Glutamatergic neuron (in vitro differentiated cells): ENCODE measurements around the gene TMEM109. TPM values are rescaled to one million over a fixed set of nuclear protein-coding genes. Genes with fewer than 3 reads are reported as not detected.

Experiments used
- DNase-seq: peaks from one replicate; pipeline ENCODE4 v3.0.0; 2022
- H3K27ac Mint-ChIP-seq: one replicate; pipeline ENCODE4 v1.8.0; 2020; ENCODE audit warnings: mild to moderate bottlenecking, mixed read lengths, inconsistent platforms; ENCODE audit not compliant: unreplicated experiment
- H3K27me3 Mint-ChIP-seq: one replicate; pipeline ENCODE4 v1.8.0; 2020; ENCODE audit warnings: mild to moderate bottlenecking, moderate library complexity, mixed read lengths, inconsistent platforms; ENCODE audit not compliant: unreplicated experiment
- H3K36me3 Mint-ChIP-seq: one replicate; pipeline ENCODE4 v1.8.0; 2020; ENCODE audit warnings: mild to moderate bottlenecking, mixed read lengths, inconsistent platforms; ENCODE audit not compliant: unreplicated experiment
- H3K4me1 Mint-ChIP-seq: one replicate; pipeline ENCODE4 v1.8.0; 2020; ENCODE audit warnings: mild to moderate bottlenecking, low read depth, mixed read lengths, inconsistent platforms; ENCODE audit not compliant: unreplicated experiment
- H3K4me3 Mint-ChIP-seq: one replicate; pipeline ENCODE4 v1.8.0; 2020; ENCODE audit warnings: mild to moderate bottlenecking, mixed read lengths, inconsistent platforms; ENCODE audit not compliant: unreplicated experiment
- H3K9me3 Mint-ChIP-seq: one replicate; pipeline ENCODE4 v1.8.0; 2020; ENCODE audit warnings: mild to moderate bottlenecking, moderate library complexity, mixed read lengths, inconsistent platforms; ENCODE audit not compliant: unreplicated experiment
- total RNA-seq: library from RNA; stranded (reverse); fragmentation: NEBNext Ultra II Directional; extraction: Animal tissue kit (Norgen Biotek cat#: 25700); gene quantifications from one replicate; pipeline ENCODE4 v1.2.1, GENCODE V29; 2021; ENCODE audit not compliant: unreplicated experiment
- TF ChIP-seq, protein P1 (sequence below): fragments of 200-600 bp; sonication (generic); IDR thresholded peaks from one replicate; pipeline ENCODE4 v1.5.0; 2021; ENCODE audit not compliant: partially characterized antibody, unreplicated experiment

The TMEM109 gene
- total RNA-seq, 1 donor from 2014 or later: 4.0 TPM

GRCh38 chr11:60919320-60919719 lies 5.4 kb downstream of the TMEM109 start:
- no peak for DNase-seq

DNA sequence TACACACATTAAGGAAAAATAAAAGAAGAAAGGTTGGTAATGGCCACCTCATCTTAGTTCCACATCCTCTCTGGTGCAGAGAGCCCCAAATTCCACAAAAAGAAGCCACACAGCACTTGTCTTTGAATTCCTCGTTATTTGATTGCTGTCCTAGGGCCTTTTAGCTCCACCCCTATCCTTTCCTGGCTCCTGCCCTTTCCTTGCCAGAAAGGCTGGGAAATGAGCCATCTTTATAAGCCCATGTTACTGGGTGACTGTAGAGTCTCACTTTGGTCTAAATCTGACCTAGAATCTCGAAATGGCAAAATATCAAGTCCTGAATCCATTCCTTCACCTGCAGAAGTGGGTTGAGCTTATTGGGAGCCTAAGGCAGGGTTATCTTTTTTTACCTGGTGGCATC lies 6.0 kb downstream of the TMEM109 start:
- no peak for DNase-seq
- H3K36me3 Mint-ChIP-seq: no peaks in the 10 kb centered on the region
- H3K4me3 Mint-ChIP-seq: no peak overlapping the region
- peaks cover 11% of the 10 kb centered on the region for H3K4me1 Mint-ChIP-seq
- TF ChIP-seq, protein P1, sequence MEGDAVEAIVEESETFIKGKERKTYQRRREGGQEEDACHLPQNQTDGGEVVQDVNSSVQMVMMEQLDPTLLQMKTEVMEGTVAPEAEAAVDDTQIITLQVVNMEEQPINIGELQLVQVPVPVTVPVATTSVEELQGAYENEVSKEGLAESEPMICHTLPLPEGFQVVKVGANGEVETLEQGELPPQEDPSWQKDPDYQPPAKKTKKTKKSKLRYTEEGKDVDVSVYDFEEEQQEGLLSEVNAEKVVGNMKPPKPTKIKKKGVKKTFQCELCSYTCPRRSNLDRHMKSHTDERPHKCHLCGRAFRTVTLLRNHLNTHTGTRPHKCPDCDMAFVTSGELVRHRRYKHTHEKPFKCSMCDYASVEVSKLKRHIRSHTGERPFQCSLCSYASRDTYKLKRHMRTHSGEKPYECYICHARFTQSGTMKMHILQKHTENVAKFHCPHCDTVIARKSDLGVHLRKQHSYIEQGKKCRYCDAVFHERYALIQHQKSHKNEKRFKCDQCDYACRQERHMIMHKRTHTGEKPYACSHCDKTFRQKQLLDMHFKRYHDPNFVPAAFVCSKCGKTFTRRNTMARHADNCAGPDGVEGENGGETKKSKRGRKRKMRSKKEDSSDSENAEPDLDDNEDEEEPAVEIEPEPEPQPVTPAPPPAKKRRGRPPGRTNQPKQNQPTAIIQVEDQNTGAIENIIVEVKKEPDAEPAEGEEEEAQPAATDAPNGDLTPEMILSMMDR: no peak
- H3K9me3 Mint-ChIP-seq: peaks cover 9% of the 10 kb centered on the region
- H3K27me3 Mint-ChIP-seq: peaks cover 6% of the 10 kb centered on the region
- no peak overlapping the region for H3K27ac Mint-ChIP-seq

More at GRCh38 chr11:60919320-60919719, 5.4 kb downstream of the TMEM109 start:
- H3K36me3 Mint-ChIP-seq: no peaks in the 10 kb centered on the region
- H3K4me3 Mint-ChIP-seq: no peak overlapping the region
- TF ChIP-seq, protein P1: no peak
- H3K27me3 Mint-ChIP-seq: peaks cover 6% of the 10 kb centered on the region
- H3K4me1 Mint-ChIP-seq: peaks cover 13% of the 10 kb centered on the region
- H3K9me3 Mint-ChIP-seq: peaks cover 12% of the 10 kb centered on the region
- no peak overlapping the region for H3K27ac Mint-ChIP-seq

GRCh38 chr11:60921259-60921658 lies 7.3 kb downstream of the TMEM109 start:
- H3K9me3 Mint-ChIP-seq: peaks cover 10% of the 10 kb centered on the region
- no peak overlapping the region for H3K27ac Mint-ChIP-seq
- TF ChIP-seq, protein P1: no peak
- peaks cover 11% of the 10 kb centered on the region for H3K27me3 Mint-ChIP-seq
- no peak overlapping the region for H3K4me3 Mint-ChIP-seq
- peaks cover 15% of the 10 kb centered on the region for H3K4me1 Mint-ChIP-seq
- peaks cover 5% of the 10 kb centered on the region for H3K36me3 Mint-ChIP-seq
- DNase-seq: no peak

GRCh38 chr11:60921777-60922335 lies 7.9 kb downstream of the TMEM109 start:
- TF ChIP-seq, protein P1: no peak
- Mint-ChIP-seq H3K27me3 (peaks cover 11% of the 10 kb centered on the region), H3K27ac (peak overlapping the region; percentile 40), H3K9me3 (peaks cover 10% of the 10 kb centered on the region), H3K4me1 (peaks cover 21% of the 10 kb centered on the region), H3K36me3 (peaks cover 8% of the 10 kb centered on the region), H3K4me3 (no peak overlapping the region)
- no peak for DNase-seq

DNA sequence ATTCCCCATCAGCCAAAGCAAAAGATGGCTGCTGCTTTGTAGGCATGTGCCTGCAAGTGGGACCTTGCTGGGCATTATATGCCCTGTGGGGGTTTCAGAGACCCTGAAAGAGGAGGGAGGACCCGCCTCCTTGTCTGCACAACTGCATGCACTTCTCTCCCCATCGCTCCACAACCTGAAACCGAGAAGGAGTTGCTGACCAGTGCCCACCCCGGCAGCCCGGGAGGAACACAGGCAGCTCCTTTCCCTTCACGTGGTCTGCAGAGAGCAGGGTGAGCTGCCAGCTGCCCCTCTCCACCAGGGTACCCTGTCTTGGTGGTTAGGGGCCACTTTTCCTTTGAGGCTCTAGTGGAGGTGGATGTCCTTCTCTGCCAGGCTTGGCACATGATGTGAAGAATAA lies 8.9 kb downstream of the TMEM109 start:
- H3K36me3 Mint-ChIP-seq: peaks cover 8% of the 10 kb centered on the region
- H3K4me3 Mint-ChIP-seq: peak overlapping the region; percentile 74
- DNase-seq: no peak
- no peak overlapping the region for H3K27ac Mint-ChIP-seq
- H3K4me1 Mint-ChIP-seq: peaks cover 24% of the 10 kb centered on the region
- peaks cover 11% of the 10 kb centered on the region for H3K27me3 Mint-ChIP-seq
- TF ChIP-seq, protein P1: no peak
- H3K9me3 Mint-ChIP-seq: peaks cover 11% of the 10 kb centered on the region
